HepG2 (cell line): Measurements from ENCODE around the gene SLC25A47.

Experiments used
- CENPT ChIP-seq: sonication (generic); formaldehyde crosslinking; IDR thresholded peaks from 2 replicates; pipeline ENCODE4 v1.8.0; 2022; ENCODE audit warnings: low read depth, mild to moderate bottlenecking, moderate library complexity, missing genetic modification reagents
- EP300 ChIP-seq, 3 experiments: sonication (generic) in 1 of 3; formaldehyde crosslinking in 1 of 3; IDR thresholded peaks; 2 replicates each; pipeline versions ENCODE4 v1.5.1 to v1.6.1; 2011 to 2020; ENCODE audit warnings: low read depth in 2 of 3, low read length in 2 of 3, borderline replicate concordance in 1 of 3, improper control_type of control experiment in 1 of 3, mild to moderate bottlenecking in 1 of 3, missing genetic modification reagents in 1 of 3, moderate library complexity in 1 of 3
- ERF ChIP-seq: IDR thresholded peaks from 2 replicates; pipeline ENCODE4 v1.6.1; 2018; ENCODE audit warnings: missing biosample characterization, missing genetic modification reagents
- MIER2 ChIP-seq: IDR thresholded peaks from 2 replicates; pipeline ENCODE4 v1.6.1; 2016; ENCODE audit warnings: missing biosample characterization, missing genetic modification reagents
- RFX1 ChIP-seq: fragments of 450-650 bp; IDR thresholded peaks from 2 replicates; pipeline ENCODE4 v1.6.1; 2017
- SP2 ChIP-seq: sonication (generic); formaldehyde crosslinking; IDR thresholded peaks from 2 replicates; pipeline ENCODE4 v1.5.1; 2020; ENCODE audit warnings: mild to moderate bottlenecking, missing genetic modification reagents
- TGIF2 ChIP-seq: IDR thresholded peaks from 2 replicates; pipeline ENCODE4 v1.6.1; 2016; ENCODE audit warnings: control low read depth, missing compliant biosample characterization
- YY1 ChIP-seq: IDR thresholded peaks from 2 replicates; pipeline ENCODE4 v1.6.1; 2011; ENCODE audit warnings: low read length, low read depth, moderate library complexity, mild to moderate bottlenecking; ENCODE audit not compliant: insufficient read depth, insufficient replicate concordance
- ZNF121 ChIP-seq: sonication (generic); formaldehyde crosslinking; IDR thresholded peaks from 2 replicates; pipeline ENCODE4 v1.5.0; 2020; ENCODE audit warnings: mild to moderate bottlenecking, missing genetic modification reagents
- ZNF577 ChIP-seq: sonication (generic); formaldehyde crosslinking; IDR thresholded peaks from 2 replicates; pipeline ENCODE4 v1.4.0; 2020; ENCODE audit warnings: mild to moderate bottlenecking, low read depth, missing genetic modification reagents, borderline replicate concordance
- TF ChIP-seq, protein P1 (sequence below): sonication (generic); formaldehyde crosslinking; IDR thresholded peaks from 2 replicates; pipeline ENCODE4 v1.5.1; 2020; ENCODE audit warnings: mild to moderate bottlenecking, missing genetic modification reagents, moderate library complexity

DNA sequence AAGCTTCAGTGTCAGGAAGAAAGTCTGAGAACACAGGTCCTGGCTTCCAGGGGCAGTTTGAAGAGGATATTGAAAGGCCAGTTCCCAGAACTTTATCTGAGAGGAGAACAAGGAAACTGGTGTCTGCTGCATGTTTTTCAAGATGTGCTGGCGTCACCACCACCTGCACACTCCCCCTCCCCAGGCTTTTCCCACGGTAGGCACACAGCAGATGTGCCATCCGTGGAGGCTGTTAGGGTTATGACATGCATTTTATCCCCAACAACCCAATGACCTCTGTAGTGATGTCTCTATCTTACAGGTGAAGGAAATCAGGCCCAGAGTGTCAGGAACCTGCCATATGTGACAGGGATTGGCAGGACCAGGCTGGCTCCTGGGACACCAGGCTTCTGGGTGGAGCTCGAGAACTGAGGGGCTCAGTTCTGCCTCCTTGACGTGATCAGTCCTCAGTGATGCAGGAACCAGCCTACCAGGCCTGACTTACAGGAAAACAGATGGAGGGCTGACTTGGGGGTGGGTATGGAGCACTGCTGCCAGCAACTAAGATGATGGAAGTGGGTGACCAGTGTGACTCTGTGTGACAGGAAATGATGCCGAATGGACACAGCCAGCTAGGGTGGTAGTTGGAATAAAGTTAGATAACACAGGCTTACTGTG is 16.8 kb downstream of the SLC25A47 start:
- TF ChIP-seq SP2 (CRISPR knock-in tag) (no peak), CENPT (CRISPR knock-in tag) (no peak), MIER2 (CRISPR knock-in tag) (no peak), ZNF121 (no peak), ZNF577 (CRISPR knock-in tag) (no peak), TGIF2 (no peak), YY1 (no peak), EP300 (IDR thresholded peaks at IDR 0.05; ENCODE audit: low read depth in 2 of 2, low read length in 2 of 2) (no peak), EP300 (CRISPR knock-in tag; IDR thresholded peaks at IDR 0.05; ENCODE audit: borderline replicate concordance) (no peak), RFX1 (no peak), ERF (CRISPR knock-in tag) (no peak)
- TF ChIP-seq, protein P1, sequence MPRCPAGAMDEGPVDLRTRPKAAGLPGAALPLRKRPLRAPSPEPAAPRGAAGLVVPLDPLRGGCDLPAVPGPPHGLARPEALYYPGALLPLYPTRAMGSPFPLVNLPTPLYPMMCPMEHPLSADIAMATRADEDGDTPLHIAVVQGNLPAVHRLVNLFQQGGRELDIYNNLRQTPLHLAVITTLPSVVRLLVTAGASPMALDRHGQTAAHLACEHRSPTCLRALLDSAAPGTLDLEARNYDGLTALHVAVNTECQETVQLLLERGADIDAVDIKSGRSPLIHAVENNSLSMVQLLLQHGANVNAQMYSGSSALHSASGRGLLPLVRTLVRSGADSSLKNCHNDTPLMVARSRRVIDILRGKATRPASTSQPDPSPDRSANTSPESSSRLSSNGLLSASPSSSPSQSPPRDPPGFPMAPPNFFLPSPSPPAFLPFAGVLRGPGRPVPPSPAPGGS (CRISPR knock-in tag) = no peak
